ENCODE data around the gene WDR48.

WDR48 gene

DNA sequence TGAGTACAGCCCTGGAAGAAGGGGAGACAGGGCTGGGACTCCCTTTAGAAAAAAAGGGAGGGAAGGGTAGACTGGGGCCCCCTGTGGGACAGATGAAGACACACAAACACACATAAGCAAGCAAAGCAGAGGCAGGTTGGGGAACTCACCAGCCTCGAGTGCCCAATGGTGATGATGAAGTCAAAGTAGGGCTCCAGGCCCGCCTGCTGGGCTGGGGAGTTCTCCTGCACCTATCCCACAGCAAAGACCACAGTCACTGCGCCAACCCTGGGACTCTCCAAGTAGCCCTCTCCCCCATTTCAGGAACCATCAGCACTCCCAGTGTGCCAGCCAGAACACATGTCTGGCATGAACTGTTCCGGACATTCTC is 51.5 kb downstream of the WDR48 start:
- DNase-seq = peak in 1 of 2 experiments; percentile 10

DNA sequence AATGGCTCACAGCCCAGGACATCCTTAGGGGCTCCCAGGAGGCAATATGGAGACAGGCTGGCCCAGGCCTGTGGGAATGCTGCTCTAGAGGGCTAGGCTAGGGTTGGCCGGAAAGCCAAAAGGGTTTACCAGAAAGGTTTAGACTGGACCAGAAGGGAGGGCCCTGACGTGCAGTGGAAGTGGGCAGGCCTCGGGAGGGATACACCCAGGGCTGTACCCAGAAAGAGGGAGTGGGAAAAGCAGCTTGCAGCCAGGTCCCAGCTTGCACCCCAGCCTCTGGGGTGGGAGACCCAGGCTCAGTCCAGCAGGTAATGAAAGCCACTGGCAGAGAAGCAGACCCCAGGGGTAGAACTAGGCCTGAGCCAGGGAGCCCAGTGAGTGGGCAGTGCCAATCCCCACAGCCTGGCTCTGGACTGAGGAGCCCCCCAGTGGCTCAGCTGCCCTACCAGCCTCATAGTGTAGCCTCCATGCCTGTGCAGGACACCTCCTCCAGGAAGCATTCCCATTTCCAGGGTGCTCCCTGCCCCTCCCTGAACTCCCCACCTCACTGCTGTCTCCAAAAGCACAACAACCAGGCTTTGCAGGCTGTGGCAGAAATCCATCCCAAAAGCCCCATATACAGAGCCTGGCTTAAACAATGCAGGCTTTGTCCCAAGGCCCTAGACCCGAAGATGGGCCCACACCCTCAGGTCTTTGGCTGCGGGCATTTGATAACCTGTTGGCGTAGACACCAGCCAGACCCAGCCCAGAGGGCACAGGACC is 52.2 kb downstream of the WDR48 start:
- DNase-seq = no peak

DNA sequence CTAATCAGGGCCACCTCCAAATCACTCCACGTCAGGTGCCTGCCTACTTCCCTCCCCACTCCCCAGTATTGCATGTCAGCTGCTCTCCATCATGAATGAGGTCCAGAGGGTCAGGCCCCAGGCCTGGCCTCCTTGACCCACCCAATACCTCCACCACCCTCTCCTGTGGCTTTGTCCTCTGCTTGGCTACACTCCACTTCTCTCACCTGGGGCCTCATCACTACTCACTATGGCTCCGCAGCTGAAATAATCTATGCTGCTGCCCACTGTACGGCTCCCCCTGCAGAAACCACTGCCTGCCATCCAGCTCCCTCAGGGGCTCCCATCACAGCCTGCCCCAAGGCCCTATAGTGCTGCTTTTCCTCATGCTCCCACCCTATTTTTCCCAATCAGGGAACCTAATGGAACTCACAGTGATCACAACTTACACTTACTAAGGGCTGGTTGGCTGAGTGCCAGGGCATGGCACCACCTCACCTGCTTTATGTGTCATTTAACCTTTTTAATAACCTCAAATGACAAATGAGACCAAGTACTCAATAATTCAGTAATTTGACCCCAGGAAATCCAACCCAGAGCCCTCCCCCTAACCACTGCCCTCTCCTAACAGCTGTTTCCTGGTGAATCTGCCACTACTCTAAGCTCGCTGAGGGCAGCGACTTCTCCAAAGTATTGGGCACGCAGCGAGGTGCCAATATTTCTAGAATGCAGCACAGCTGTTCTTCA is 53.3 kb downstream of the WDR48 start:
- DNase-seq = no peak

DNA sequence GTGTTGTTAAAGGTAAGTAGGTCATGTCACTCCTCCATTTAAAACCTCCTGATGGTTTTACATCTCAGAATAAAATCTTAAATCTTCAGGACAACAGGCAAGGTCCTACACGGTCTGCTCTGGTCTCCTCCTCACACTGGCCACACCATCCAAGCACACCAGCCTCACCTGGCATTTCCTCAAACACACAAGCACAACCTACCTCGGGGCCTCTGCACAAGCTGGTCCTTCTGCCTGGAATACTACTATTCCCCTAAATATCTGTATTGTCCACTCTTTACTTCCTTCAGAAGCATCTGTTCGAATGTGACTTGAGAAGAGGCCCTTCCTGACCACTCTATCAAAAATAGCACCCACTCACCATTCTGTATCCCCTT is 53.9 kb downstream of the WDR48 start:
- DNase-seq = no peak

DNA sequence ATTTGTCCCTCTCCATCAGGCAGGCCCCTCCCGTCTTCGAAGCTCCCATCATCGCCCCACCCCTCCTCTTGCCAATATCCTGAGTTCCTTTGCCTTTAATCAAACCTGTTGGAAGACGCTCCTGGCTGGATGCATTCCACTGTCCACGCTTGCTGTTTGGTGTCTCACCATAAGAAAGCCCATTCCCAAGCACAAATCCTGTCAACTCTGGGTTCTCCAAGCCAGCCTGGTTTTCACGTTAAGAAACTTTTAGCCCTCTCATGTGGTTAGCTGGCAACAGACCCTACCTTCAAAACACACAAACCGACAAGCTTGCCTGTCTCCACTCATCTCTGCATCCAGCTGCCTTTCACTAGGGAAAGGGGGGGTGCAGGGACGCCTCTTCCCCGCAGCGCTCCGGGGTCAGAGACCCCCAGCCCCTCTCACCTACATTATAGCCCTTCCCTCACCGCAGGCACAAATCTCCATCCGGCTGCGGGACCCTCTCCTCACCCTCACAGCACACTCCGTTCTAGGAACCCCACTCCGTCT is 54.5 kb downstream of the WDR48 start:
- peak in 1 of 2 experiments; percentile 23 for DNase-seq

DNA sequence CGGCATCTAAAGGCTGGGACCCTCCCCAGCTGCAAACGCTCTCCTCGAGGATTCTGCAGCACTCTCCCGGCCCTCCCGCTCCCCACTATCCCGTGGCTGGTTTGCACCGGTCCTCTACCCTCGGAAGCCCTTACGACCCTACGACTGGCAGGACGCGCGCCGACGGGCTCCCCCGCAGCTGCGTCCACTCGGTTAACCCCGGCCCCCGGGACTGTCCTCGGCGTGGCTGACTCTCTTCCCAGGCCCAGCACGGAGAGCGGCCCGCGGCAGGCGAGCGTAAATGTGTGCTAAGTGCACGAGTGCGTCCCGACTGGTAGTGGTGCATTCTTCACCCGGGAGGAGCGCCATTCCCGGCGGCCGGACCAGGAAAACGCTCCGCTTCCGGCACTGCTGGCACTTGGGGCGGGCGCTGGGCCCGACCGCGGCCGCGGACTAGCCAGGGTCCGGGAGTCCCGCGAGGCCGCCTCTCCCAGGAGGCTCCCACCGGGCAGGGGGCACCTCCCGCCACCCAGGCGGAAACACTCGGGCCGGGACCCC is 55.1 kb downstream of the WDR48 start:
- no peak for DNase-seq

DNA sequence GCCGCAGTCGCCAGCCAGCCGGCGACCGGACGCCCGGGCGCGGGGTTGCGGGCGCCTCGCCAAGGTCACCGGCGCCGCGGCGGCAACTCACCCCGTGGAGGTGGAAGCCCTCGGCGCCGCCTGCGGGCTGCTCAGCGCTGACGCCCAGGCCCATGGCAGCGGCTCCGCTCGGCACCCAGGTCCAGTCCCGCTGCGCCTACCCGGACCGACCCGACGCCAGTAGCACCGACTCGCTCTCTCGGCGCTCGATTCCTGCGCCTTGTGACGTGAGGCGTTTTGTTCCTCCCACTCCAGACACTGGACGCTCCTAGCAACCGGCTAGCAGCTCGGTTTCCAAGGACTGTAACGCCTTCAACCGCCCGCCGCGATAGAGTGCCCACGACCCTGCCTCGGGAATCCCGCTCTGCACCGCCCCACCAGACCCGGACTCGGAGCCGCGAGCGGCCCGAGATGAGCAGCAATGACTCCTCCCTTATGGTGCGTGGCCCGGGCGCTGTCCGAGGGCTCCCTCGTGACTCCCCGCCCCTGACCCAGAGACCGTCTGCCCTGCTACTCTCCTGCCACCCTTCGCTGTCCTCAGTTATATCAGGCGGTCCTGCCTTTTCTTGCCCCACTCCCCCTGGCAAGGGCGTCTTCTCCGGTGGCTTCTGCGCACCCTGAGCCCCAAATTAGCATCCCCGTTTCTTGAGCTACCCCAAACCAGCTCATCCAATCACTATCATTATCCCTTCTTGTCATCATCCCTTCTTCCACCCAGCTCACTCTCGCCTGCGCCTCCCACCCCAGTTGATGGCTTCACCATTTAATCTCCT is 55.8 kb downstream of the WDR48 start, which contains the start of the genes GORASP1 and TTC21A:
TSS of gene GORASP1 (minus strand) at position 240 of the 812 bp plus-strand sequence. CDS start at position 154, 86 bp downstream.
TSS of gene TTC21A (plus strand) at position 293 of the 812 bp plus-strand sequence. CDS start at position 451, 158 bp downstream.
- DNase-seq = peak; percentile 83 to 84

DNA sequence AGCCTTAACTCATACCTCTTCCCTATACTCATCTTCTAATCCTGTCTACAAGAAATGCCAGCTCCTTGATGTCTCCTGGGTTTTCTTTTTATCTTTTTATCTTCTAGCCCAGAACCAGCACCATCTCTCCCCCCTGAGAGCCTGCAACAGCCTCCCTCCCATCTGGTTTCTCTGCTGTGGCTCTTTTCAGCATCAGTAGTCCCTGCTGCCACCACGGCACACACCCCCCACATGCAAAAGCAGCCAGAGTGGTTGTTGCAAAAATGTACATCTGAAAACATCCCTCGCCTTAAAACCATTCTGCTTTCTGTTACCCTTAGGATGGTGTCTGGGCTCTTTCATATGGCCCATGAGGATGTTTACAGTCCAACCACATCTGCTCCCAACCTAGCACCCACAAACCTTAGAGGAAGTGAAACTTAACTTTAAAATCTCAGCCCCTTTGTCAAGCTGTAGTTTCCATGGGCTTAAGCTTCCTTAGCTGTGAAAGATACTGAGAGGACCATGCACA is 56.4 kb downstream of the WDR48 start:
- no peak for DNase-seq

DNA sequence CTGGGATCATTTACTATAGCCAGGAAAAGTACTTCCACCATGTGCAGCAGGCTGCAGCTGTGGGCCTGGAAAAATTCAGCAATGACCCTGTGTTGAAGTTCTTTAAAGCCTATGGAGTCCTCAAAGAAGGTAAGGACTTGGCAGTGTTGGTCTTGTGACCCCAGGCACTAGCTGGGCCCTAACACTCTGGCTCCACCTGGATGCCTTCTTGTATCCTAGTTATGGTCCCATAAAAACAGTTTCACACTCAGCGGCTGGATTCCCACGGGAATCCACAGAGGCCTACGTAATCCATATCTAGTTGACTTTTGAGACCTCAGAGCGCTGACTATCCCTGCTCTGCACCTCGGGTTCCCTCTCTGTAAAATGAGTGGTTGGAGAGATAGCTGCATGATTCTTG is 57.3 kb downstream of the WDR48 start:
- DNase-seq = no peak

DNA sequence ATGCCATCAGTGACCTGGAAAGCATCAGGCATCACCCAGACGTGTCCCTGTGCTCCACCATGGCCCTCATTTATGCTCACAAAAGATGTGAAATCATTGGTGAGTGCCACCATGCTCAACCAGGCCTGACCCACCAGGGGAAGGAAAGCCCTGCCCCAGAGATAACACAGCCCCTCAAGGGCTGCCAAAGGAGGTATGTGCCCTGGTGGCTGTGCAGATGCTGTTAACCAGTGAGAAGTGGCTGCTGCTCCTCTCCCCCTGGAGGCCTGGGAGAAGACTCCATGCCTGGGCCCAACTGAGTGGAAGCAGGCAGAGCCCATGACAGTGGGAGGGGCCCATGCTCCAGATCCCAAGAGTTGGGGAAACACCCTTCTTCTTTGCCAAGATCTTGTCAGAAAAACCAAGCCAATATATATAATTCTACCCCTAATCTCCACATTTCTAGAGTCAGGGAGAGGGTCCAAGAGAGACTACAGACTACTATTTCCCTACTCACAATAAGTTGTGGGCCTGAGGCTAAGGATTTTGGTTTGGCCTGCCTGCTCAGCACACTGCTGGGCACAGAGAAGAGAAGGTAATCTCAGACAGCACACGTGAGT is 58.3 kb downstream of the WDR48 start:
- DNase-seq = no peak

DNA sequence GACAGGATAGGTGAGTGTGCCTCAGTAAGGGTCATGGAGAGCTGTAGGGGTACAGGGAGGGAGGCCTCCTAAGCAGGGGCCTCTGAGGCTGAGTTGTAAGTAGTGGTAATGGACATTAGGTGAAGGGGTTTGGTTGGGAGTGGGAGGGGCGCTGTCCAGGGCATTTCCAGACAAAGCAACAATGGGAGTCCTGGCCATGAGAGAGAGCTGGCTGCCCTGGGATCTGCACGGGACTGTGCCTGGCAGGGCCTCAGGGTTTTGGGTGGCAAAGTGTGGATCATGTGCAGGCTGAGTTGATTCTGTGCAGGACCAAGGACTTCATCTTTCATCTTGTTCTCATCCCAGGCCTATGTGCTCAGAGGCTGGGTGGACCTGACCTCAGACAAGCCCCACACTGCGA is 60.3 kb downstream of the WDR48 start:
- DNase-seq = no peak

DNA sequence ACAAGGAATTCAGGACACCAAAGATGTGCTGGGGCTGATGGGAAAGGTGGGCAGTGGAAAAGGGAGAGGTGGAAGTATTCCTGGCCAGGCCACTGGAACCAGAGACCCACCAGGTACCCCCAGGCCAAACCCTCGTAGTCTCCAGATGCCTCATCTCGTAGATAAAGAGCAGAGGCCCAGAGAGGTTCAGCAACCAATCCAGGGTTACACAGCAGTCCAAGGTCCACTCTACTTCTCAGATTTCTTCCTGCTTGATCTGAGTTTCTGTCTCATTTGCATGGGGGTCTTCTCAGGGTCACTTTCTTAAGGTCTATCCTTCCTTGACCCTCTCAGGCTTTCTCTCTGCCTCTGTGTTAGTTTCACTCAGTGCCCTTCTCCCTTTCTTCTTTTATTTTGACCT is 60.7 kb downstream of the WDR48 start:
- no peak for DNase-seq

DNA sequence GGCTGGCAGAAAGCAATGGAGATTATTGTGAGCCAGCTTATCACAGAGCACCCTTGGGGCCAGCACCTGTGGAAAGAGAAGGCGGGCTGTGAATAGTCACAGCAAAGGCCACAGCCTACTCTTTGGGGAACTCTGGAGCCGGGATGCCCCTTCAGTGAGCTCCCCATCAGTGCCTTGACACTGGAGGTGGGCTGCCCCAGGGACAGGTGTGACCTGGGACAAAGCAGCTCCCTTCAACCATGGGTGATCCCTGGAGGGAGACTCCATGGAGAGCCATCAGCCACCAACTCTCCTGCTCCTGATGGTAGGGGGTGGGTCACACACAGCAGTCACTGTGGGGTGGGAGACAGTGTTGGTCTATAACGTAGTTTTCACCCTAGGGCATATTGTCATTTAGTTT is 61.5 kb downstream of the WDR48 start:
- DNase-seq = no peak

DNA sequence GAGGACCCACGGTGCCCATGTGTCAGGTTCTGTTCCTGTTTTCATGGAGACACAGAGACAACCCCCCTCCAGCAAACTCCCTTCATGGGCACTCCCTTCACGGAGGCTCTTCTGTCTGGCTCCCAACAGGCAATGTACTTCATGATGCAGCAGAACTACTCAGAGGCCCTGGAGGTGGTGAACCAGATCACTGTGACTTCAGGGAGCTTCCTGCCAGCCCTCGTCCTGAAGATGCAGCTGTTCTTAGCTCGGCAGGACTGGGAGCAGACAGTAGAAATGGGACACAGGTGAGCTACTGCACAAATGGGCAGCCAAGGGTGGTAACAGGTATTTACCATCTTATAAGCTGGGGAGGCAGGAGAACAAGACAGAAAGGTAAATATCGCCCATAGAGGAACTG is 62.6 kb downstream of the WDR48 start:
- no peak for DNase-seq

DNA sequence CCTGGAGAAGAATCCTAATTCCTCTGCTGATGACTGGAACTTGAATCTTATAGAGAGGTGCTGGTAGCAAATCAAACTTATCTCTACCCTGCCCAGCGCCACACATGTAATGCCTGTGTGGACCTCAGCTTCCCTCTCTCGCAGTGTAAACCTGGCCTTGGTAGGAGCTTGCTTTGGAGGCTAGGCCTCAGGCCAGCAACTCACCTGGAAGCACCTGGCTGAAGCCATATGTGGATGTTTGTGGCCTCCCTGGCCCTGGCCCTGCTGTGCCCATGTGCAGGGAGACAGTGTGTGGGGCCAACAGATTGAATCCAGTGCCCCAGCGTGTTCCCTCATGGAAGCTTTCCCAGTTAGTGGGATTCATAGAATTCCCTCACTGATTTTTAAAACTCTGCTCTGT is 64.1 kb downstream of the WDR48 start:
- DNase-seq = no peak

DNA sequence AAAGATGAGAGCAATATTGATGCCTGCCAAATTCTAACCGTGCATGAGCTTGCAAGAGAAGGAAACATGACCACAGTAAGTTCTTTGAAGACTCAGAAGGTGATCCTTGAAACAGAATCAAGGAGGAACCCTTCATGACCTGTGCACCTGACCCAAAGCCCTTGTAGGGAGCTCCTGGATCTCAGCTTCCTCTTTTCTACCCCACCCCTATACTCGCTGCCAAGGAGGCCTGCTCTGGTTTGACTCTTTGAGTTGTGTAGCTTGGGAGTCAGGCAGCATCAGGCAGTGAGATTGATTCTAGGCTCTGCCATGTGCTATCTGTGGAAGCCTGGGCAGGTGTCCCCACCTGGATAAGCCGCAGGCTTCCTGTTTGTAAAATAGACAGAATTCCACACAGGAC is 66.3 kb downstream of the WDR48 start:
- DNase-seq = no peak

DNA sequence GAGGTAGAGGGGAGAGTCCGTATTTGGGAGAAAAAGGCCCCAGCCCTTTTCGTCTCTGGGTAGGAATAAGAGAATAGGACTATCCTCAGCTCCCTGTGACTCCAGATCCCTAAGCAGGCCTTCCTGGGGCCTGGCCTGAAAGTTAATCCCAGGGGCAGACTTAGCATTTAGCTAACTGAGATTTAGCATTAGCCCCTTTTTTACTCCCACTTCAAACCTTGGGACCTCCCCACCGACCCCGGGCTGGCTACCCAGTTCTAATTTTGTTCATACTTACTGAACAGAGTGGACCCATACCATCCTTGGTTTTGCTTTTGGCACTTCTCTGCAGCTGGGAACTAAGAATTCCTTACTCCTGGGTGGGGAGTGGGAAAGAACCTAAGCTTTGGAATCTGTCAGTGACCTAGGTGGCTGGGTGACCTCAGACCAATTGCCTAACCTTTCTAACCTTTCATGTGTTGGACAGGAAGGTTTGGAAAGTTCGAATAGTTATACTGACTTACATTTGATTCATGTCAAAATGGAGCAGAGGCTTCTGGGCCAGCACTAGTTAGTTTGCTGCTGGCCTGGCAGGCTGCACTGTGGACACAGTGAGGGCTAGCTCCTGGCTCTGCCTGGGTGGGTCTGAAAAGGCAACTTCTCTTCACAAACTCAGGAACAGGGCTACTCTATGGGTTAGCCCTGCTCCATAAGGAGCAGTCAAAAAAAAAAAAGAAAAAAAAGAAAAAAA is 67.3 kb downstream of the WDR48 start:
- no peak for DNase-seq

DNA sequence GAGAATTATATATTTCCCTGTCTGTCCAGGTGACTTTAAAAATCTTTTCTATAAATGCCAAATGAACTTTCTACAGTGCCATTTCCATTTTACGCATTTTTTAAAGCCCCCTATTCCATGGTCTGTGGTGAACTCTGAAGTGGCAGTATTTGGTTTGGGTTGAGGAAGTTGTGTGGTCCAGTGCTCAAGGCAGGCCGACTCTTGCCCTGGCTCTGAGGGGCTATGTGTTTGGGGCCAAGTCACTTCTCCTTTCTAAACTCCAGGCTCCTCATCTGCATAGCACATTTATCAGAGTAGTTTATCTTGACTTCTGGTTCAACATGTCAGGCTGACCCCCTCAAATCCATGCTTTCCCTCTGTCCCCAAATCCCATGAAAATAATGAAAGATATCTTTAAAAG is 69.8 kb downstream of the WDR48 start:
- no peak for DNase-seq

DNA sequence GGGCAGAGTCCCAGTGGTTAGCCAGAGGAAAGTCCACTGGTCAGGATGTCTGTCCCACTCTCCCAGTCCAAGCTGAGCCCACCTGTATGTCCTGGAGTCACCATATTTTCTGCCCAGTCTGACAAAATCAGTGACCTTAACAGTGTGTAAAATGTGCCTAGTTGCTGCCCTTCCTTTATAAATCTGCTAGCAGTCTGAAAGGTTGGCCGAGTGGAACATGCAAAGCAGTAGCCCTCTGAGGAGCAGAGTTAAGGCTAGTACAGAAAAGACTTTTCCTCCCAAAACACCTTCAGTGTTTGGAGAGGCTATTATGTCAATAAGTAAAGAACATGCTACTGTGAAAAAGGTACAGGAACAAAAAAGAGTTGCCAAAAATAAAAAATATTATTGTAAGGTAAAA is 71.0 kb downstream of the WDR48 start:
- no peak for DNase-seq

DNA sequence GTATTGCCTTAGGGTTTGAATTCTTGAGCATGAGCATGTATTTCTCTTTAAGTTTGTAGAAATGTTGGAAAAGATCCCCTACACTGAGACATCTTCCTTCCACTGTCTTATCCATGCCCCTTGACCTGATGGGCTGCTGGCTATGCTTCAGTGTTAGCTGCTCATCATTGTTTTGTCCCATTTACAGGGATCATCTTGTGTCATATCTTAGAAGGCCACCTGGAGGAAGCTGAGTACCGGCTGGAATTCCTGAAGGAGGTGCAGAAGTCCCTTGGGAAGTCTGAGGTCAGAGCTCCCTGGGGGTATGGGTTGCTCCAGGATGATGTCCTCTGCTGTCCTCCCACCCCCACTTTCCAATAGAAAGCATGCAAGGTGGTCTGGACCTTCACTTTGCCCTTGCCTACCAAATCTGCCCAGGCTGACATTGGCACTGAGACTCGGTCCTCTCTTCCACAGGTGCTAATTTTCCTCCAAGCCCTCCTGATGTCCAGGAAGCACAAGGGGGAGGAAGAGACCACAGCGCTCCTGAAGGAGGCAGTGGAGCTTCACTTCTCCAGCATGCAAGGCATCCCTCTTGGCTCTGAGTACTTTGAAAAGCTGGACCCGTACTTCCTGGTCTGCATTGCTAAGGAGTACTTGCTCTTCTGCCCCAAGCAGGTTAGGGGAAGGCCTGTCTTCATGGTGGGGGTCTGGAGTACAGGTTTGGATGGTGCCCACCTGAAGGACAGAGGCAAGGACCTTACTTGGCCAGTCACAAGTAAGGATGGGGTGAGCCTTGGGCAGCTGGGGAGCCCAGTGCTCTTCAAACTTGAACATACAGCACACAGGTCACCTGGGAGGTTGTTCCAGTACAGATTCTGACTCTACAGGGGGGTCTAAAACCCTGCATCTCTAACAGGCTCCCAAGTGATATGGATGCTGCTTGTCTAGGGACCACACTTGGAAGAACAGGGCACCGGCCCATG is 73.3 kb downstream of the WDR48 start:
- no peak for DNase-seq

All from SW 1271 (cell line).